Erythroblast (primary cell): ENCODE measurements around the gene NEK3.

Source experiments
- GATA1 ChIP-seq: IDR thresholded peaks from 2 replicates; pipeline ENCODE4 v1.6.1; 2011; ENCODE audit warnings: low read depth, mild to moderate bottlenecking, control low read depth, low read length, moderate library complexity
- POLR2A ChIP-seq: IDR thresholded peaks from 2 replicates; pipeline ENCODE4 v1.6.1; 2011; ENCODE audit warnings: mild to moderate bottlenecking, low read length

DNA sequence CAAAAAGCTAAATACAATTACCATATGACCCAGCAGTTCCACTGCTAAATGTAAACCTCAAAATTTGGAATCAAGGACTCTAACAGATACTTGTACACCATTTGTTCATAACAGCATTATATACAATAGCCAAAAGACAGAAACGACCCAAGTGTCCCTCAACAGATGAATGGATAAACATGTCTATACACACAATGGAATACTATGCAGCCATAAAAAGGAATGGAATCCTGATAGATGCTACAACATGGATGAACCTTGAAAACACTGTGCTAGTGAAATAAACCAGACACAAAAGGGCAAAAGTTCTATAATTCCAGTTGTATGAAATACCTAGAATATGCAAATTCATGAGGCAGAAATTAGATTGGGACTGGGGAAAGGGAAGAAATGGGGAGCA, 12.2 kb downstream of the NEK3 start:
- TF ChIP-seq POLR2A: no peak
- no peak for TF ChIP-seq GATA1
